SK-N-DZ (cell line): Measurements from ENCODE around the gene CRYBG3.

Experiments used
- DNase-seq: peaks from one replicate; pipeline ENCODE4 v3.0.0-alpha.2; 2015; ENCODE audit warnings: low spot score

CRYBG3 gene

DNA sequence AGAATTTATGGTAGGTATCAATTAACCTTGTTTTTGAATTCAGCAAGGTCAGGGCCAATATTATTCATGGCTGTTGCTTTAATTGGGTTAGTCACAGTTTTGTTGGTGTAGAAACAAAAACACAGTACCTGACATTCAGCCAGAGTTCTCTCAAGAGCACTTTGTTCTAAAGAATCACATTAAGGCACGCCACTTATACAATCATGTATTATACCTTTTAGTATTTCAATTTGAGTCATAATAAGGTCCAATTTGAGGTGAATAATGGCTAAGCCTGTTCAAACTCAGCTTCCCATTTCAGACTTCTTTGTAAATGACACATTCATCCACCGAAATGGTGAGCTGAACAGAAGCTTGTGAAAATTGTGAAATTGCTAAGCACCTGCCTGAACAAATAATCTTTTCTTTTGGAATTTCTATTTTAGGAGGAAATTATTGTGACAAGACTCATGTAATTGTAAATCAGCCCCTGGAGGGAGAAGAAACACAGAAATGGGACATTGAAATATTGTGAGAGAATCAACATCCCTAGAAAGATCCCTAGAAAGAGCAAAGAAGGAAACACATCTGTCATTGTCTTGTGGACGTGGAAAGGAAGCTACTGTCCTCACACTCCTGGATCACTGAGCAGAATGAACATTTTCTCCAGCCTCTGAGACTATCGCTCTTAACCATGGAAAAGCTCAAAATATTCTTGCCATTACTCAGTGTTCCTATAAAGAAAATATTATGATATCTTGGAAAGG, 121.2 kb downstream of the CRYBG3 start:
- DNase-seq = no peak

DNA sequence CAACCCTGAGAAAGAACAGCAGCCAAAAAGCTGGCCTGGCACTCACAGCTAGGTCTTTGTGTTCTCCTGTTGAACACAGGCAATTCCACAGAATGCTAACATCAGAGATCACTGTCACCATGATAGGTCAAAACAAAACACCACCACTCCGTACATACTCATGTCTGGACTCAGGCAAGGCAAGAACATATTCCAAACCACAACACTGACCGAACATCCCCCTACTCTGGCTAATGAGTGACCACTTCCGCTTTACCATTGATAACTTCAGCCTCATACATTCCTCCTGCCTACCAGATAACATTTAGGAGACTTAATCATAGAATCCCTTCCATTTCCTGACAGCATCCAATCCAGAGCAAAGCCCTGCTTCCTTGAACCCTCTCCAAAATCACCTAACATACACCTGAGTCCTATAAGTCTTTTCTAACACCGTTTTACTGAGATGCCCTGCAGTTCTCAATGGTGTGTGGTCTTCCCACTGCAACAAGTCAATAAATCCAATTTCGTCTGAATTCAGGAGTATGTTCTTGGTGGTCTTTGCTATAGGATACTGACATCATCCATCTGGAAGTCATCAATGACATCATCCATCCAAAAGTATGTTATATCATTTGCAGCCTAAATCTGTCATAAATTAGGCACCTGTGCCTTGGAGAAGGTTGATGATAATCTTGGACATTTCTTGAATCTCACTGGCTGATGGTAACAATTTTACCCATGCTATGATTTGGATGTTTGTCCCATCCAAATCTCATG, 126.7 kb downstream of the CRYBG3 start:
- DNase-seq = no peak

DNA sequence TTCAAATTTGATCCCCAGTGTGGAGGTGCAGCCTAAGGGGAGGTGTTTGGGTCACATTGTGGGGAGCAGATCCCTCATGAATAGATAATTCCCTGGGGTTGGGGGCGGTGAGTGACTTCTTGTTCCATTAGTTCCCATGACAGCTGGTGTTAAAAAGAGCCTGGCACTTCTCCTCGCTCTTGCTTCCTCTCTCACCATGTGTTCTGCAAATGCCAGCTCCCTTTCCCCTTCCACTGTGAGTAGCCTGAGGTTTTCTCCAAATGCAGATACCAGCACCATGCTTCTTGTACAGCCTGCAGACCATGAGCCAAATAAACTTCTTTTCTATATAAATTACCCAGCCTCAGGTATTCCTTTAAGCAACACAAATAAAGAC, 127.3 kb downstream of the CRYBG3 start:
- no peak for DNase-seq

DNA sequence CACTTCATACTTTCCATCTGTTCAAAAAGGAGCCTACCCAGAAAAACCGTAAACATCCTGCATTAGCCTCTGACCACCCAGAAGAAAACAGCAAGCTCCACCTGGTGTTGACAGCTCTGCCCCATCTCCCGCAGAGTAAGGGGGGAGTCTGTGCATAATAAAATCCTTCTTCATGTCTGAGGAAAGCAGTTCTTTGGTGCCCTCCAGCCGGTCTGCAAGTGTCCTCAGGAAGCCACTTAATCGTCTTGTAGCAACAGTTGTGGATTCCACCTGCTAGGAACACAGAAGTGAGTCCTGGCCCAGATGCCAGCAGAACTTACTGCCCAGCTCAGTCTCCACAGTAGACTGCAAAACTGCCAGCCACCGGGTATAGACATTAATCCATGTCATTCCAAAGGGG, 127.9 kb downstream of the CRYBG3 start:
- DNase-seq = peak; percentile 27

DNA sequence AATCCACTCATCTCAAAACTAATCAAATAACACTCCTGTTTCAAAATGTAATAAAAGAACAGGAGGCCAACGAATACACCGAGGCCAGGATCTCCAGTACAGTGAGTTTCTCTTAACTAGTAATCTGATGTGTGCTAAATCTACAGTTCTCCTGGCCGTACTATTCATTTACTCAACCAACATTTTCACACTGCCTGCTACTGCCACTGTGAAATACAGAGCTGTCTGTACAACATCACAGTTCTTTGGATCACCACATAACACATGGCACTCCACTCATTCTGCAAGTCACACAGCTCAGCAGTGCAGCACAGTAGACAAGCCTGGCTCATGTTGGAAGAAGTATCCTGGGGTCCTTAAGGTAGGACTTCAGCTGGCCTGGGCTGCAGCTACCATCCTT, 128.5 kb downstream of the CRYBG3 start:
- peak; percentile 75 for DNase-seq

DNA sequence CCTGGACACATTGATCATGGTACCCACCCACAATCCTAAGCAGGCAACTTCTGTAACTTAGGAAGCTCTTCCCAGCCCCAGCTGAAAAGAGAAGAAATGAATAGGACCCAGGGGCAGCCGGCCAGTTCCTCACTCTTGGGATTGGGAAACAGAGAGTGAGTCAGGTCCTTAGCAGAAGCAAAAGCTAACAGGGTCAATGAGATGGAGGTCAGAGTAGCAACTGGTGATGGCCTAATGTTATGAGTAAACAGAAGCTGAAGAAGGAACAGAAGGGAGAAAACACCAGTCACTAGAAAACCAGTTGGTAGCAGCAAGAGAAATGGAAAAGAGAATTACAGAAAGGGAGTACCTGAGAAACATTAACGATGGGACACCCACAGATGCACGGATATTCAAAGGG, 130.5 kb downstream of the CRYBG3 start:
- no peak for DNase-seq

DNA sequence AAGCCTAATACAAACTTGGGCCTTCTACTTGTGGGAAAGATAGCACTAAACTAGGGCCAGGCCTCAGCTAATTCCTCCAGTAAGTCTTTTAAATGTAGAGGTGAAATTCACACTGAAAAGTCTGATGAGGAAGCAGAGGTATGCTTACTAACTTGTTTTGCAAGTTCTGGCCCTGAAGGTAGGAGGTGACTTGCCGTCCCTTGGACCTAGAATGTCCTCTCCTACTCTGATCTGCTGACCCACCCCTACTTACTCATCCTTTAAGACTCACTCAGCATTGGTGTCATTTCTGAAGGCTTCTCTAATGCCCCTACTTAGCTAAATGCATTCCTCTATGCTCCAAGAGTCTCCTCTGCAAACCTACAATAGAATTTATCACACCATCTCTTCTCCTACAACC, 131.1 kb downstream of the CRYBG3 start:
- no peak for DNase-seq

DNA sequence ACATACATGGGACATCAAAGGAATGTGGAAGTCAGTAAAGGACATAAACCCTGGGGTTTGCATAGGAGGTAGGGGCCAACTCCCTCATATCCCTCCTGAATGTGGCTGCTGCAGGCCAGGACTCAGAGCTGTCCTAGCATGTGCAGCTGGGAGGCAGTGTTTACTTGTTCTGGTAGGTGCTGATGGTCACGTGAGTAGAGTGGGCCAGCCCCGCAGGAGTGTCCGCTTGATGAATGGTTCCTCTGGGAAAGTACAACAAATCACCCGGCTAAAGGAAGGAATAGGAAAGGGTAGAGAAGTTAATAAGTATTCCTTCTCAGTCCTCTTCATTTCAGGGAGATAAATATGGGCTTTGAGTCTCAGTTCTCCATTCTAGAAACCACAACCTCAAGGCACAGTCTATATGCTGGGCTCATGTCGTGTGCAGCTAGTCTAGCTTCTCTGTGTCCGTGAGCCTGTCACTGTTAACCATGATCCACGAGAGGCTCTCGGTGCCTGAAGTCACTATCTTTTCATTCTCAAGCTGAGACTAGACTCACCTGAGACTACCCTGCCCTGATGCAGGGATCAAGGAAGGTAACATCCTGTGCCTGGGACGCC, 132.5 kb downstream of the CRYBG3 start:
- no peak for DNase-seq

DNA sequence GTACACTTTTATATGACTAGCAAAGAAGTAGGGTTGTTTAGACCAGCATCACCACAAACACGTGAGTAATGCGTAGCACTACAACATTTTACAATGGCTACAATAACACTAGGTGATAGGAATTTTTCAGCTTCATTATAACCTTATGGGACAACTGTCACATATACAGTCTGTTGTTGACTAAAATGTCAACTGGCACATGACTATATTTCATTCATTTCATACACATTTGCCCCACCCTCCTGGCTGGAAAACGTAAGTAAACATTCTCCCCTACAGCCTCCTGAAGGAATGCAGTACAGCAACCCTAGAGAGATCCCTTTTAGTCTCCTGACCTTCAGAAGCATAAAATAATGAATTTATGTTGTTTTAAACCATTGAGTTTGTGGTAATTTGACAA, 134.2 kb downstream of the CRYBG3 start:
- no peak for DNase-seq

DNA sequence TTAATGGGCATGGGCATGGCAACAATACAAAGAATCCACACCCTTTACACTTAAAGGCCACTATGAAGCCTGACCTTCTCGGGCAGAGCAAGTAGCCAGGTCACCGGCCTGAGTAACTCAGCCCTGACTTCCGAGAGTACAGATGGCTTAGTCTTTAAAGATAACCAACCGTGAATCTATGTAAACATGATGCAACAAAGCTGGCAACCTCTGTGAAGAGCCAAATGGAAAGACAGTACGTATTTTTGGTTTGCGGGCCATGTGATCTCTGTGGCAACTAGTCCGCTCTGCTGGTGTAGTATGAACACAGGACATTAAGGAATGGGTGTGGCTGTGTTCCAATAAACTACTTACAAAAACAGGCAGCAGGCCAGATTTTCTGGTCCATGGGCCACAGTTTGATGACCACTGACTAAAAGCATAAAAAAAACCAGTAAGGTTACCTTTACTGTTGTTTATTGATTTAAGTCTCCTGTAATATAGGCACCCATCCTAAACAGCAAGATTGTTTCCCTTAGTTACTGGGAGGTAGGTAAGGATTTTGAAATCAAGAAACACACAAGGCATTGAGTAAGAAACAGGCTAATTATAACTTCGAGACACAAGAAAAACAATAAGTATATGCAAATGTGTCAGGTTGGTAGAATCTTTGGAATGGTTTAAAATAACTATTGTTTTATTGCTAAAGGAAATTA, 136.0 kb downstream of the CRYBG3 start:
- DNase-seq = no peak

DNA sequence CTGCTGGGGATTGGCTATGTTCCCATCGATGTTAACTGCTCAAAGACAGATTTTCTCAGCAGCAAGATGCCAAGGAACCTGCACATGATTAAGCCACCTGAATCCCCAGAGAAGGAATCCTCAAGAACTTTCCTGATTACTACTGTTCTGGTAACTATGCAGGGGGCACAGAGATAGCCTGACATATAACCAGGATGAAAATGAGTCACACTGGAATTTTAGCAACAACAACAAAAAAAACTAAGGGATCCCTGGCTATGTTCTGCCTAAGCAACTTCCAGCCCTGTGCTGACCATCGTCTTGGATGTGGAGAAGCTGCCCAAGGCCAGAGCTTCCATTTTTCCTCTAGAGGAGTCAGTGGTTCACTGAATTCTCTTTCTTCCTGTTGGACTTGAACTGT, 136.6 kb downstream of the CRYBG3 start:
- DNase-seq = no peak

DNA sequence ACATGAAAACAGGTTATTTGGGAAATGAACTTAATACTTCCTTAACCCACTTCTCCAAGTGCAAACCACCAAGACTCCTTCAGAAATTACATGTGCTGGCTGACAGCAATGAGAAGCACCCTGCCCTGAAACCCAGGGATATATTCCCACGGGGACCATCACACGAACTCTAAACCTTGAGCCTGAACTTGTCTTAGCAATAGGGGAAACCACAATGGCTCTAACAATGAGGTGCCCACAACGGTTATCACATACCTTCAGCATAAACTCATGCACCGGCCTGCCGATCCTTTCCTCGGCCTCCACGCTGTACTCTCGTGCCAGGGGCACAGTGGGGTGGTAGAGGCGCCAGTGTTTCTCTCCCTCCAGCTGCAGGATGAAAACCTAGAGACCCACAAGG, 137.0 kb downstream of the CRYBG3 start:
- no peak for DNase-seq

DNA sequence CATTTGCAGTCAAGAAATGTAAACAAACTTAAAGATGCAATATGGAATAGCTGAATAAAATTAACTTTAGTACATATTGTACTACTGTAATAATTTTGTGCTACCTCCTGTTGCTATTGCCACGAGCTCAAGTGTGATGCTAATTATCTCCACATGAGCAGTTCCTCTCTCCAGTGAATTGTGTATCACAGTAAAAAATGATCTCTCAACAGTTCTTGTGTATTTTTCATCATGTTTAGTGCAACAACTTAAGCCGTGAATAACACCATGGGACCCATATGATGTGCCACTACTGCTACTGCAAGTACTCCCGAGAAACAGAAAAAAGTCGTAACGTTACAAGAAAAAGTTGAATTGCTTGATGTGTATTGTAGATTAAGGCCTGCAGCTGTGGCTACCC, 138.1 kb downstream of the CRYBG3 start:
- DNase-seq = no peak

DNA sequence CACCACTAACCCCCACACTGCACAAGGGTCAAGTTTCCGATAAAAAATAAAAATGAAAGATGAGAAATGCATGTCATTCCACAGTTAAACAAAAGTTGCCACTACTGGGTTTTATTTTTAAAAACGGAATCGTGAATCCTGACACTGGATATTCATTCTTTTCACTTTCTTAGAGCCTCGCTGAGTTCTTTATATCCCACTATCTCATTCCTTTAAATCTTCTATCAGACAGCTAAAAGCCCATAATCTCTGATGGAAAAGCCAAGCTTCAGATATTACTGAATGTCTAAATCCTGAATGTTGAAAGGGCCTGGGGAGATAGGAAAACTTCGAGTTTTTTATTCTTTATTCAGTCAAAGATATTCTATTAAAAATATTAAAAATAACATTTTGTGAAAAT, 138.7 kb downstream of the CRYBG3 start:
- DNase-seq = no peak

DNA sequence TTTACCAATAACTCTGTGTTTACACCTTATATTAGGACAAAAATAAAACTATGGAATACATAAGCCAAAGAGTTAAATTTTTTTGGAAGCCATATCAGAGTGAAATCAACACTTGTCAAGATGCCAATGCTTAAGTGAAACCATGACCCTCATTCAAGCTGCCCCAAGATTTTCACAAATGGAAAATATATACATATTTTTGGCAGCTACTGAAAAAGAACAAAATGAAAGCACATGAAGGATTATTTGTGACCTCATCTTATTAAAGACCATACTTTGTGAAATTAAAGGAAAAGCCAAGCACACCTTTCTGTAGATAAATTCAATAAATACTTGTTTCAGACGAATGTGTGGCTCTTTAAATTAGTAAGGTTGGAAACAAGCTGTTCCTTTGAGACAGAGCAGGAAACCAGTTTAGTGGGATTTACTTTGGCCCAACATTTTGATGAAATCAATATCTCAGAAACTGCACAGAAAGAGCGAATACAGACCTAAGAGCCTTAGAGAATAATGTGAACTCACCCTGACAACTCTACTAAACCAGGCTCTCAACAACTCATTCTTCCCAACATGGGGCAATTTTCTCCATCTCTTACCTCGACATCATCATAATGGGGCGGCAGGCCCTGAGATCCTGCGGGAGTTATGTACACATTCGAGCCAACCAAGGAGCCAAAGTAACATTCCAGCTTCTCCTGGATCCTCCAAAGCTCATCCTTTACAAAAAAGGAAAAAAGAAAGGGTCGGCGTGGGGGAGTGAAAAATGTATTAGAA, 139.4 kb downstream of the CRYBG3 start:
- DNase-seq = no peak

DNA sequence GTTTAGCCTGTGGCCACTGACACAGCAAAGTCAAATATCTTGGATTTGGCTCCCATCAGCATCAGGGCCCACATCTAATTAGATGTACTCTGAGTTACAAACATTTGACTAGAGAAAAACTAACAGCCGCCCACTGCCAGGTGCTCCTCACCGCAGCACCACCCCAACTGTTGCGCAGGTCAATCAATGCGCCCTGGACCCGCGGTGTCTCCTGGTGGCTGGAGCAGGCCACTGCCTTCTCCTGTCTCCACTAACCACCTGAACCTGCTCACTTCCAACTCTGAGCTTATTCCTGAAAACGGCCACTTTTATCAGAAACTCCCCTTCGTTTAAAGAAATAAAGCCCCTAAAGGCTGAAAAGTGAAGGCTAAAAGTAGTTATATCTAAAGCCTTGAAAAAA, 146.2 kb downstream of the CRYBG3 start:
- DNase-seq = no peak

DNA sequence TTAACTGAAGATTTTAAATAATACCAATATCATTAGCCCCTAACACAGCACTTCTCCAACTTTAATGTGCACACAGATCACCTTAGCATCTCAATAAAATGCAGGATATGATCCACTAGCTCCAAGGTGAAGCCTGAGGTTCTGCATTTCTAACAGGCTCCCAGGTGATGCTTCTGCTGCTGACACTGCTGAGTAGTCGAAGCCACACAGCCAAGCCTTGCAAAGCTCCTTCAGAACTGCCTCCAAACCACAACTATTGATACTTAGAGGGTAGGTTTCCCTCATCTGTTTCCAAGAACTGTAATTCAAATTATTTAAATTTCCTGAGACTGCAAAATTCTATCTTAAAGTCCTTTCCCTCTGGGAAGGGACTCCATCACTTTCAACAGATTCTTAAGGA, 146.6 kb downstream of the CRYBG3 start:
- no peak for DNase-seq

DNA sequence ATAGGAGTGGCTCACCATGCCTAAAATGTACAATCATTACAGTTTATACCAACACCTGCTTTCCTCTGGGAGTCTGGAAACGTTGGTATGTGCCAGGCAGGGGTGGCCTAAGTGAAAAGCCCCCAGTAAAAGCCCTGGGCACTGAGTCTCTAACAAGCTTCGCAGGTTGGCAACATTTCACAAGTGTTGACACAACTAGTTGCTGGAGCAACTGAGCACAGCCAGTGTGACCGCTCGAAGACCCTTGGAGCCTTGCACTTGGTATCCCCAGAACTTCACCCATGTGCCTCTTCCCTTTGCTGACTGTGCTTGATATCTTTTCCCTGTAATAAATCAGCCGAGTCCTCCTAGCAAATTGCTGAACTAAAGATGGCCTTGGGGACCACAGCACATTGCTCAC, 147.7 kb downstream of the CRYBG3 start:
- DNase-seq = no peak

DNA sequence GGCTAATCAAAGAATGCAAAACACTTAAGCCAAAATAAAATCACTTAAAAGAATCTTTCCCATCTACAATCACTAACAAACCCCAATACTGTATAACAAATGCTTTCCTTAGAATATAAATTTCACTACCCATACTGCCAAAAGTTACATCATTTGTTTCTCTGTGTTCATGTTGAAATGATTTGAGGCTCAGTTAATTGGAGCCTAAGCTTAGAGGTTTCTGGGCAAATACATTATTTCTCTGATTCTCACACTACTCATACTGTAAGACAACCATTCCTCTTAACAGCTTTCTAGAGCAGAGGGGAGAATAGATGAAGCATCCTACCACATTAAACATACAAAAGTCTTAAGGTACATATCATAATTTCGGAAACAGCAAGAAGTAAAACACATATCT, 148.3 kb downstream of the CRYBG3 start:
- DNase-seq = no peak

DNA sequence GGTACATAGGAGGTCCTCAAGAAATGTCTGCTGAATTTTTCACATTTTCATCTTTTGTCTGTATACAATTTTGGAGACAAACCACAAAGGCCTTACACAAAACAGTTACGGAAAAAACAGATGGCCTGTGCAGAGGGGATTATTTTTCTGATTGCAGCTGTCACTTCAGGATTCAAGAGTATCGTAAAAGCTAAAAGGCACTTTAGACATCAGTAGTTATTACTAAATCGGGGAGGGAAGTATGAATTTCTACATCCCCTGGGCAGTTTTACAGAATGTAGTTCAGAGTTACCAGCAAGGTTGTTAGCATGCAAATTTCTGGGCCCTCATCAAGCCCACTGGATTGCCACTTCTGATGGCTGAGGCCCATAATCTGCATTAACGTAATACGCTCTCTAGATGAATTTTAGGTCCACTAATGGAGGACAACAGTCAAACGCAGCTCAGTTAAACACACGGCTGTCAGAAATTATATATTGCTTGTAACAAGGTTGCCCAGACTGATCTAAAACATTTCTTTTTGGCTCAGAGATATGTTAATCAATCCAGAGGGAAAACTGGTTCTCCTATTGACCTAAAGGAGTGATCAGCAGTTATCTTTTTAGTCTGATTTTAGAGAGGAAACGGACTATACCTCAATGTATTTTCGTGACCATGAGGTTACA, 149.3 kb downstream of the CRYBG3 start:
- no peak for DNase-seq
